HT1080 (cell line): ENCODE measurements around the gene MAGI1. TPM values are rescaled to one million over a fixed set of nuclear protein-coding genes. Genes with fewer than 3 reads are reported as not detected.

ENCODE experiments used
- DNase-seq: peaks from one replicate; pipeline ENCODE4 v3.0.0-alpha.2; 2015; ENCODE audit warnings: low read depth
- total RNA-seq: library from RNA; depleted of rRNA; stranded (reverse); fragments of >200 nt; shearing (Covaris generic); gene quantifications from 2 replicates; pipeline ENCODE4 v1.2.3, GENCODE V29; 2014

MAGI1 gene
- total RNA-seq, 1 experiment from 2014 or later, result 15.2 TPM

DNA sequence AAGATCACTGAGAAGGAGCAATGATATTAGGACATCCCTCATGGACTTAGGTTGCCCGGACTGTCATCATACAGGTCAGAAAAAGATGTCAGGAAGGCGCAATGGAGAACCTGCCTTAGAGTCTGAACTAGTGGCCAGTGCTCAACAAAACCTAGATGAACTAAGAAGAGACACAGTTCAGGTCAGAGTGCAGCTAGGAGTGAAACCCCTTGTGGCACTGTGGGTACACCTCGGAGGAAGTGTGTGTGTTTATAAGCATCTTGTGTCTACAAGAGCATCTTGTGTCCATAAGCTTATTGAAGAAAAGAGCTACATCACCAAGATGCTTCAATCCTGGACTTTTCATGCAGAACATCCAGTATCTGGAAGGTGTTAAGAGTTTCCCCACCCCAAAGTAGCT, 315.7 kb downstream of the MAGI1 start:
- no peak for DNase-seq

DNA sequence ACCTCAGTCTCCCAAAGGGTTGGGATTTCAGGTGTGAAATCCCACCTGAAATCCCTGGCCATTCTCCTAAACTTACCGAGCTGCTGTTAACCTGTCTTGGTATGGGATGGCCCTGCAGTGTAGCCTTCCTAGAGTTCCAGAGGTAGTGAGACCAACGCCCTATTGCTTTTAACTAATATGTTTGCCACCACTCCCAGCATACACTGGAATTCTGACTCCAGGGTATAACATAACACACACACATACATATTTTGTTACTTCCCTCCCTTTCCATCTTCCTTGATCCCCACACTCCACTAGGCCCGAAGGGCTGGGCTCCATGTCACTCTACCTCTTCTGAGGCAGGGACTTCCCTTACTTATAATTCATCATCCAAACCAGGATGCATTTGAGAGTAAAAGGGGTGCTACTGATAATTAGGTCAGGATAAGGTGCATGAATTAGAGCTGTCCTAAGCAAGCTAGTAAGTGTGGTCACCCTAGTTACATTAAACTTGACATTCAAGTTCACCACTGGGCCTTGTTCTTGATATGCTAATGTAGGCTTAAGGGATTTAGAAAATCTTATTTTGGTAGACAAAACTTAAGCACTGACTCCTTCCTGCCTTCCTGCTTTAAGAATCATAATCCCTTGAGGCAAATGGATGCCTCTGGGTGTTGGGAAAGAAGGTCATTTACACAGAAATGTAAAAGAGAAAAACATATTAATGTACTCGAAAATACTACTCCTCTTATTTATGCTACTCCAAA, 317.6 kb downstream of the MAGI1 start:
- no peak for DNase-seq

DNA sequence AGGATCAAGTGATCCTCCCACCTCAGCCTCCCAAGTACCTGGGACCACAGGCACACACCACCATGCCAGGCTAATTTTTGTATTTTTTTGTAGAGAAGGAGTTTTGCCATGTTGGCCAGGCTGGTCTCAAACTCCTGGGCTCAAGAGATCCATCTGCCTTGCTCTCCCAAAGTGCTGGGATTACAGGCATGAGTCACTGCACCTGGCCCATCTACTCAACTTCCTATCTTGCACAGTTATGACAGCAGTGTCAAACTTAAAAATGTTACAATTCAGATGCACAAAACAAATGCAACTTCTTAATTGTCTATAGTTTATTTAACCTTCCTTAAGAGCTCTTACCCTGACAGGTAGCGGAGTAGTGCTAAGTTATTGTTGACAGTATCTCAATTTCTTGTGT, 319.1 kb downstream of the MAGI1 start:
- peak; percentile 54 for DNase-seq

GRCh38 chr3:65717676-65718346, 320.9 kb downstream of the MAGI1 start:
- DNase-seq, result no peak

DNA sequence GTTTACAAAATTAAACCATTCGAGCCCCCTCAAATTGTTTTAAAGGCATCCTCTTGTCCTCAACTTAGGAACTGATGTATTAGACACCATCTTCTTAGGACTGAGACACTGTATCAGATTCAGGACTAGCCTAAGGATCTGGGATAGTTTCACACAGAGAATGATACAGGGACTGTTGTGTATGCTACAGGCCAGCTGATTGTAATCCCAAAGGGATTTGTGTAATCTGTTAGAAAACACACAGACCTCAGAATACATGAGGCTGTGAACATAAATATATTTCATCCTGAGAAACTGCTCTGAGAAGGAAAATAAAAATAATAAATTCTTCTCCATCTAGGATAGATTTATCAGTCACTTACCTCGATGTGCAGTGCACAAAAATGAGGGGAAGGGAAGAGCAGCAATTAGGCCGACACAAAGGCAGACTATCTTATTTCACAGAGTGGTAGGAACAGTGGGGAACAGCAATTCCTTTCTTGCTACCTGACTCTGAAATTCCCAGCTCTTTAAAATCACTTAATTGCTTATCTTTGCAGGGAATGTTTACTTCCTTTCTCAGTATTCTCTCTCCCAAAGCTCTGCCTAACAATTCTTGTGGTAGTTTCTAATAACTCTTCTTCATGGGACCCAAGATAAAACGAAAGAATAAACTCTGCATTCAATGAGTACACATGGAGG, 322.5 kb downstream of the MAGI1 start:
- DNase-seq, result no peak

DNA sequence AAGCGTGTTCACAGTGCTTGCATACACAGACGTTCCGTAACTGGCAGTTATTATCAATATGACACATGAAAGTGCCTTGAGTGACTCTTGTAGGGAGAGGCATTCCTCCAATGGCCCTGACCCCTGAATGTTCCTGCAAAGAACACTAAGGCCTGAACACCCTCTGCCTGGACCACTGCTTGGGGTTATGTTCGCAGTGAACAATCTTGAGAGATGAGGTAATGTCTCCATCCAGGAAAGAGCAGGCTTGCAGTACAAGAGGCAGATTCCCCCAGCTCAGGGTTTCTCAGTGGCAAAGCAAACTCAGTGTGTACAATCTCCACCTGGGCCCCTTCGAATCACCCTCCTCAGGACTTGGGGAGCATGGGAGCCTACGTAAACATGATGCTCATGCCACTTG, 324.6 kb downstream of the MAGI1 start:
- DNase-seq, result no peak

DNA sequence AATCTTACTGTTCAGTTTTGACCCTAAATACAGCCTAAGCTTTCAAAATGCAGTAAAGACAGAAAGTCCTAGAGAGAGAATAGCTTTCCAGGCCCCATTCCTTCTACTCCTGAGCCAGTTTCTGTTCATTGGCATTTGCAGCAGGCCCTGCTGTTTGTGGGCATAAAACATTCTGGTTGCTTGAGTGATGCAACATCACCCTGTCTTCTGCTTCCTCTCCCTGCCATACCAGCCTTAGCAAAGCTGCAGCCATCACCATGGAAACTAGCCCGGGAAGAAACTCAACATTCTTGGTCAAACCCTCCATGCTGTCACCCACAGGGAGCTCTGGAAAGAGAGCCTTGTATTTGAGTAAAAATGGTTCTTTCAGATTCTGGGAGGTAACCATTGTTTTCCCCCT, 325.7 kb downstream of the MAGI1 start:
- peak; percentile 76 for DNase-seq

GRCh38 chr3:65712140-65712539, 326.6 kb downstream of the MAGI1 start:
- no peak for DNase-seq

GRCh38 chr3:65706776-65707568, 331.7 kb downstream of the MAGI1 start:
- no peak for DNase-seq

DNA sequence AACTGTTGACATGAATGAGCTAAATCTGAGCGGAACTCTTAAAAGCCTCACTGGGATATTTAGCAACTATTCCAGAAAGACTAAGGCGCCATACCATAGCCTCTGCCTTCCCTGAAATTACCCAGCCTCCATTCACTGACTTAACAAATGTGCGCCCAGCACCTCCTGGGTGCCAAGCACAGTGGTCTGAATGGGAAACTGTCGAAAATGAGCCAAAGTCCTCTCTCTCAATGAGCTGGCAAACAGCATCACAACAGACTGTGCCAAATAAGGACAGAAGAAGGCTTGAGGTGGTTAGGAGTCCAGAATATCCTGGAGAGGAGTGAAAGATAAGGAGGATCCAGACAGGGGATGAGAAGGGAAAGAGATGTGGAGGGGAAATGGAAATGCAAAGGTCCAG, 332.4 kb downstream of the MAGI1 start:
- DNase-seq, result no peak

DNA sequence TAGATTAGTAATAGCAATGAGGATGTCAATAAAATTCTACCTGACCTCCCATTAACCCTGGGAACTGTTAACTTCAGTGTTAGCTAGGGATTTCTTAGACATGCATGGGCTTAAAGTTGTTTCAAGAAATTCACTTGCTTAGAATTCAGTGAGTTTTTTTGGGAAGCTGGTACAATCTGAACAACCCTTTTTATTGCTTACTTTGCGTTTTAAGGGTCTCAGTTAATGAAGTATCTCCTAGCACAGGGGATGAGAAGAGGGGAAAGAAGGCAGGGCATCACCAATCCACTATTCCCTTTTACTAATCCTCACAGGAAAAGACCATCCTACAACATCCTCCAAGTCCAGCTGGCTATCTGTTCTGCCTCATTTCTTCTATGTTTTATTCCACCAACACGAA, 334.9 kb downstream of the MAGI1 start:
- DNase-seq, result no peak

DNA sequence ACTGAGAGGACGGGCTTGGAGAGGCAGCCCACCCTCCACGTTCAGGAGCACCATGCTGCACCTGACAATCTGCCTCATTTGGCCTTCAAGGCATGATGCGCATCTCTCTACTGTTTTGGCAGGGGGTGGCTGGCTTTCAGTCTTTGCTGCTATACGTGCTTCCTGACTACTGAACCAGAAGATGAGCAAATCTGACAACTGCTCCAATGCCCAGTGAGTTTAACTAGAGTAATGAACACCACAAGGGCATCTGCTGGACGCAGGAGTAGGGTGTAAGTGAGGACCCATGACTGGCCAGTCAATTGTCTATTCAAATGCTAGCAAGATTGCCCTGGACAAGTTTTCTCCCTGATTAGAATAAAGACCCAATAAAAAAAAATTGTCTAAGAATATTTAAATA, 335.7 kb downstream of the MAGI1 start:
- no peak for DNase-seq

- DNase-seq, result no peak
Observed at GRCh38 chr3:65702202-65702601, 336.5 kb downstream of the MAGI1 start.

GRCh38 chr3:65701516-65701915, 337.2 kb downstream of the MAGI1 start:
- DNase-seq, result no peak

DNA sequence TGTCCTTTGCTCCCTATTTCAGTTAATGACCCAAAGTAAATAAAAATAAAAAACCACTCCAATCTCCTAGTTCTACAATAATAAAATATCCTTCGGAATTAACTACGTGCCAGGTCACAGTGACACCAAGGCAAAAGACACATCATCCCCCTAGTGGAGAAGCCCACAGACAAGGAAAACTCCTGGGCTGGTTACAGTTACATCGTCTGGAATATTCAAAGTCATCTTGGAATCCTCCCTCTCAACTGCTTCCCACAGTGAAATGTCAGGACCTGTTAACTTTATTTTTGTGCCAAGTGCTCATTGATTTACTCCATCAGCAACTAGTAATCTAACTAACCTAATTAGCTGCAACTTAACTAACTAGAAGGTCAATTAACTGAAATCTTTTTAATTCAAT, 349.3 kb downstream of the MAGI1 start:
- DNase-seq, result no peak

DNA sequence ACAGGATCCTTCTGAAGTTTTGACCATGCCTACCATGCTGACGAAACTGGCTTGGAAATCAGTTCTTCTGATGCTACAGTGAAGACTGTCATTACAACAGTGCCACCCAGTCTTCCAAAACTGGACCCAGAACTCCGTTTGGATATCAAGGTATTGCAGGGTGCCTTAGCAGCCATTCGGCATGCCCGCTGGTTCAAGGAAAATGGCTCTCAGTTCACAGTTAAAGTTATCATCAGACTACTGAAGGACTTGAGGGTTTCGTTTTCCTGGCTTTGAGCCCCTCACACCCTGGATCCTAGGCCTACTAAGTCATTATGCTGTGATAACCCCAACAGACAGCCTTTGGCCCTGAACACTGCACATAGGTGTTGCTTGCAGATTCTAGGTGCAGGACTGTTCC, 351.0 kb downstream of the MAGI1 start:
- DNase-seq, result no peak

DNA sequence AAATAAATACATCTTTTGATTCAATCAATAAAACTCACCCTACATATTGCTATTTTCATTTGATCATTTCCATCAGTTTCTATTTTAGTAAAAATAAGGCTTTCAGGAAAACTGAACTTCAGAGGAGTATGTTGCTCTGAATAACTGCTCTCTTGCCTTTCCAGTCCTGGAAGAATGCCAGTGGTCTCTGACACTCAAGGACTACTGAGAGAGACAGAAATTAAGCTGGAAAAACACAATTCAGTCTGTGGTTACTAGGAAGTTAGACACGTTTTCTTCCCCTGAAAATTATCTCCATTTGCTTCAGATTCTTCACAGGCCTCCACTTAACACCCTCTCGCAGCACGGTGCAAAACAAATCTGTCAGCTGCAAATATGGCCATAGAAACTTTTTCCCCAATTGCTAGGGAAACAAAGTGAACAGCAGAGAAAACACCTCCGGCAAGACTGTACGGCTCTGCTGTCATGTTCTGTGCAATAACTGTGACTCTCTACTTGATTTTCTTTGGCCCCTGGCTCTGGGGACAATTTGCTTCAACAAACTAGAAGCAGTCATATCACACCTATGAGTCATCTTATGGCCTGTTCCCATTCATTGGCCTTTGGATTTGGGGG, 353.0 kb downstream of the MAGI1 start:
- no peak for DNase-seq

GRCh38 chr3:65678516-65678915, 360.2 kb downstream of the MAGI1 start:
- no peak for DNase-seq

DNA sequence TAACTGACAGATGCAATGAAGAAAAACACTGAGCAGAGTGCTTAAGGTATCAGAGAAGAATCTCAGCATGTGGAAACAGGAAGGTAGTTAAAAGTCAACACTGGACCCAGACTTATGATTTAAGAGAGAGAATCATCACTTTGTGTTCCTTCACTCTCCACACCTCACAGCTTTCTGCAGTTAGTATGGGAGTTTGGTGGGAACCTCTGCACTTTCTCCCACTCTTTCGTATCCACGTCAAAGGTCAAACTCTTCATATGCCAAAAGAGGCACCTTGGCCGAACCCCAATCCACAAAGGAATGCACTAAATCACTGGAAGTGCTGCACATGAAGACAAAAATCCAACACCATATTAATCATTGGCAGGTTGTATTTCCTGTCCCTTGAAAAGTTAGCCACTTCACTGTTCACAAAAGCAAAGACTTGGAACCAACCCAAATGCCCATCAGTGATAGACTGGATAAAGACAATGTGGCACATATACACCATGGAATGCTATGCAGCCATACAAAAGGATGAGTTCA, 361.2 kb downstream of the MAGI1 start:
- DNase-seq, result no peak

DNA sequence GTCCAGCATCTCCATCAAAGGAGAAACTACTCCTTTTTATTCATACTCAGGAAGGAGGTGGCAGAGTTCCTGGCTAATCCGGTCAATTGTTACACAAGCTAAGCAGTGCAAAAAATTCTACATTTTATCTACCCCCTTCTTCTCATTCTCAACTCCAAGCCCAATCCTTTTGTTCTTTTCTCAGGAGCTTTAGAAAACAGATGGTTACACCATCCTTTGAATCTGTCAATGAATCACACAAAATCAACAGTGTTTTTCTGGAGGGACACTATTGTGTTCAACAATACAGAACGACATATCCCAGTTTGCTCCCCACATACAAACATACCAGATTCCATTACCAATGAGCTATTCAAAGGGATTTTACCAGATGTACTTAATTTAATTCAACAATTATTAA, 362.1 kb downstream of the MAGI1 start:
- no peak for DNase-seq

- DNase-seq, result no peak
Observed at GRCh38 chr3:65675011-65675410, 363.7 kb downstream of the MAGI1 start.
